Epithelial cell of esophagus (primary cell): ENCODE data around the gene CDKL5.

ENCODE experiments used
- DNase-seq: peaks from one replicate; pipeline ENCODE4 v3.0.0; 2010; ENCODE audit warnings: low read depth
- H3K4me3 ChIP-seq: 2 replicates; pipeline ENCODE4 v1.5.1; 2011; ENCODE audit warnings: mild to moderate bottlenecking, low read length, control low read depth
- CTCF ChIP-seq: IDR thresholded peaks from 2 replicates; pipeline ENCODE4 v1.5.1; 2011; ENCODE audit warnings: low read depth, mild to moderate bottlenecking, low read length, control low read depth, inconsistent platforms; ENCODE audit not compliant: insufficient read depth; ENCODE audit errors: missing control alignments

Gene CDKL5

GRCh38 chrX:18674417-18674787 lies 249.0 kb downstream of the CDKL5 start:
- no peak for DNase-seq
- TF ChIP-seq CTCF: no peak

GRCh38 chrX:18674788-18675735 lies 249.7 kb downstream of the CDKL5 start:
- H3K4me3 ChIP-seq: peak overlapping the region; percentile 51
- no peak for TF ChIP-seq CTCF
- DNase-seq: peak; percentile 56

More at GRCh38 chrX:18674417-18674787, 249.0 kb downstream of the CDKL5 start:
- peak overlapping the region; percentile 51 for H3K4me3 ChIP-seq

- DNase-seq: no peak
- H3K4me3 ChIP-seq: no peak overlapping the region
- no peak for TF ChIP-seq CTCF
Observed at GRCh38 chrX:18676050-18676449, 250.6 kb downstream of the CDKL5 start.

- peak; percentile 9 for DNase-seq
- TF ChIP-seq CTCF: peak; percentile 39
- no peak overlapping the region for H3K4me3 ChIP-seq
Observed at GRCh38 chrX:18676470-18676869, 251.1 kb downstream of the CDKL5 start.

GRCh38 chrX:18677161-18677869 lies 251.9 kb downstream of the CDKL5 start:
- no peak for TF ChIP-seq CTCF
- H3K4me3 ChIP-seq: no peak overlapping the region
- DNase-seq: no peak

GRCh38 chrX:18681996-18682395 lies 256.6 kb downstream of the CDKL5 start:
- DNase-seq: no peak
- no peak for TF ChIP-seq CTCF
- H3K4me3 ChIP-seq: no peak overlapping the region

GRCh38 chrX:18682979-18683387 lies 257.6 kb downstream of the CDKL5 start:
- no peak for DNase-seq
- no peak for TF ChIP-seq CTCF
- H3K4me3 ChIP-seq: no peak overlapping the region
